Adrenal gland (tissue), 5 donors: Measurements from ENCODE around the gene MAN2A2.

Experiments
- CTCF ChIP-seq, 6 experiments: fragments of 450-650 bp in 4 of 6; fragments of 200-600 bp in 2 of 6; sonication (generic) in 1 of 6; IDR thresholded peaks; 1 replicate in 5 of 6; 2 replicates in 1 of 6; pipeline versions ENCODE4 v1.5.1 to v1.8.0; 2016 to 2021; ENCODE audit warnings: antibody characterized with exemption in 6 of 6, mild to moderate bottlenecking in 2 of 6, moderate library complexity in 1 of 6
- POLR2A ChIP-seq, 2 donors: fragments of 450-650 bp; IDR thresholded peaks; one replicate each; pipeline ENCODE4 v1.6.1; 2017; ENCODE audit warnings: antibody characterized with exemption in 2 of 2, mild to moderate bottlenecking in 2 of 2, moderate library complexity in 1 of 2
- donor health status: DM: no; HTN: no; CAD: no.

- TF ChIP-seq CTCF (IDR thresholded peaks at IDR 0.05), result no peak
- no peak for TF ChIP-seq POLR2A (IDR thresholded peaks at IDR 0.05)
These were observed 67.2 kb downstream of the MAN2A2 start for GRCh38 chr15:90970274-90970673.
